ENCODE measurements around the gene FBP2. TPM values are rescaled to one million over a fixed set of nuclear protein-coding genes. Genes with fewer than 3 reads are reported as not detected.

FBP2 gene
- total and polyA plus RNA-seq, 2 of the 8 experiments (the other 6 are each of a cell fraction or from before 2014, with no cell fraction given): not detected

- H3K9ac ChIP-seq (replicated peaks in 1 of 4; ENCODE audit: extremely low read depth in 1 of 4, low read depth in 3 of 4, low read length in 3 of 4): no peak overlapping the region
- no peak overlapping the region for H3K18ac ChIP-seq (ENCODE audit: extremely low read depth, low read length)
- H4K5ac ChIP-seq (ENCODE audit: insufficient read length, low read depth, low read length): no peak overlapping the region
- peaks cover 7 to 10% (median 8%) of the 10 kb centered on the region in 4 experiments; a peak in 6 of 7 replicates for H3K4me1 ChIP-seq (replicated peaks in 1 of 4; ENCODE audit: control insufficient read depth in 3 of 4, insufficient read depth in 4 of 4, low read length in 3 of 4)
- no peaks in the 10 kb centered on the region for H3K79me2 ChIP-seq (ENCODE audit: control insufficient read depth in 1 of 2, insufficient read depth in 2 of 2, low read length in 2 of 2)
- 0 out of 2 replicates have a peak overlapping the region, but pooled peaks have one; percentile 24 for H2AFZ ChIP-seq (ENCODE audit: low read length)
- peak overlapping the region; percentile 84; the same call in 1 of the 2 replicates for H2BK12ac ChIP-seq (ENCODE audit: low read depth, low read length)
- FAIRE-seq (no peak), DNase-seq (ENCODE audit: low read depth in 1 of 2, low spot score in 2 of 2) (no peak)
- no peaks in the 10 kb centered on the region for H3K9me3 ChIP-seq (ENCODE audit: insufficient read depth in 2 of 2, low read depth in 1 of 2, low read length in 1 of 2)
- H4K20me1 ChIP-seq (replicated peaks in 1 of 2; ENCODE audit: control insufficient read depth in 1 of 2, insufficient read depth in 2 of 2, low read length in 2 of 2): no peaks in the 10 kb centered on the region
- H3K27ac ChIP-seq (ENCODE audit: low read depth, low read length): no peak overlapping the region
- ChIA-PET POLR2A (ENCODE audit: partially characterized antibody) (interaction anchor here (6.7 kb wide), 1 partner anchor 53 kb away, joined by 43 read pairs; the partner anchor contains the start of gene PCAT7), CTCF (ENCODE audit: partially characterized antibody) (interaction anchor here (7.1 kb wide), 1 partner anchor 54 kb away, joined by 54 read pairs; the partner anchor contains the start of gene PCAT7)
- H3K27me3 ChIP-seq (replicated peaks in 1 of 4; ENCODE audit: control insufficient read depth in 3 of 4, extremely low read depth in 1 of 4, insufficient read depth in 3 of 4, low read length in 3 of 4): no peaks in the 10 kb centered on the region; a peak in 1 of 7 replicates
- 90% methylated on average over 24 of the region's 24 CpGs; no CpG with 5 or more reads in 1 of the 2 experiments for whole genome bisulfite sequencing, 2 experiments (ENCODE audit: extremely low coverage in 1 of 2, insufficient coverage in 1 of 2, insufficient read length in 1 of 2, insufficient replicate concordance in 2 of 2, low coverage in 1 of 2, low lambda C conversion rate in 2 of 2, missing lambda C conversion rate in 1 of 2)
- no peak overlapping the region for H3K14ac ChIP-seq (ENCODE audit: insufficient read length)
- no peak overlapping the region for H2AK5ac ChIP-seq (ENCODE audit: low read depth, low read length)
- H2BK20ac ChIP-seq (ENCODE audit: low read length): no peak overlapping the region
- H3K36me3 ChIP-seq (ENCODE audit: control insufficient read depth in 2 of 4, insufficient read depth in 4 of 4, low read length in 3 of 4): no peaks in the 10 kb centered on the region
- no peaks in the 10 kb centered on the region for H3K23me2 ChIP-seq (ENCODE audit: low read depth, low read length)
- no peak overlapping the region for H3K4me3 ChIP-seq (ENCODE audit: extremely low read depth in 1 of 4, insufficient read depth in 2 of 4, low read depth in 3 of 4, low read length in 4 of 4)
- H2BK120ac ChIP-seq (replicated peaks; ENCODE audit: low read depth, low read length): no peak overlapping the region
- H3K79me1 ChIP-seq (ENCODE audit: low read depth, low read length): no peaks in the 10 kb centered on the region
- no peak overlapping the region for H2BK15ac ChIP-seq (ENCODE audit: low read length)
- H4K91ac ChIP-seq (replicated peaks; ENCODE audit: insufficient read length, low read length): peak overlapping the region; percentile 4
- no peak overlapping the region for H3K4ac ChIP-seq (replicated peaks; ENCODE audit: insufficient read length, low read depth, low read length)
- H3K4me2 ChIP-seq (ENCODE audit: insufficient read depth in 1 of 2, low read depth in 2 of 2, low read length in 2 of 2): no peak overlapping the region
- no peak overlapping the region for H2BK5ac ChIP-seq (ENCODE audit: low read depth, low read length)
- H4K8ac ChIP-seq (ENCODE audit: extremely low read depth, insufficient read depth, low read length): no peak overlapping the region
- no peak overlapping the region for H3K56ac ChIP-seq (replicated peaks; ENCODE audit: insufficient read length, low read depth, low read length)
- H3K23ac ChIP-seq (ENCODE audit: insufficient read length): no peak overlapping the region
- TF ChIP-seq BRCA1 (IDR thresholded peaks at IDR 0.05; ENCODE audit: low read depth, low read length): no peak
- no peak for TF ChIP-seq HDAC6 (IDR thresholded peaks at IDR 0.05; ENCODE audit: low read depth, low read length)
- no peak for TF ChIP-seq SUZ12 (IDR thresholded peaks at IDR 0.05; ENCODE audit: low read length)
- no peak for TF ChIP-seq ATF3 (IDR thresholded peaks at IDR 0.05; ENCODE audit: insufficient read depth, low read depth, low read length)
- no peak for TF ChIP-seq CREB1 (IDR thresholded peaks at IDR 0.05)
- TF ChIP-seq TAF1 (IDR thresholded peaks at IDR 0.05; ENCODE audit: low read depth, low read length): no peak
- TF ChIP-seq NANOG (IDR thresholded peaks at IDR 0.05; ENCODE audit: insufficient read depth, low read depth, low read length, poor library complexity, severe bottlenecking): no peak
- TF ChIP-seq CTCF (IDR thresholded peaks at IDR 0.05; ENCODE audit: control extremely low read depth in 1 of 3, insufficient read depth in 1 of 3, low read depth in 1 of 3, low read length in 3 of 3): no peak
- no peak for TF ChIP-seq GTF2F1 (IDR thresholded peaks at IDR 0.05; ENCODE audit: borderline replicate concordance, low read depth, low read length)
Observed at GRCh38 chr9:94606646-94607422, 13.2 kb upstream of the FBP2 start.

Measured in H1 (cell line).